ENCODE data around the gene NBAS.

DNA sequence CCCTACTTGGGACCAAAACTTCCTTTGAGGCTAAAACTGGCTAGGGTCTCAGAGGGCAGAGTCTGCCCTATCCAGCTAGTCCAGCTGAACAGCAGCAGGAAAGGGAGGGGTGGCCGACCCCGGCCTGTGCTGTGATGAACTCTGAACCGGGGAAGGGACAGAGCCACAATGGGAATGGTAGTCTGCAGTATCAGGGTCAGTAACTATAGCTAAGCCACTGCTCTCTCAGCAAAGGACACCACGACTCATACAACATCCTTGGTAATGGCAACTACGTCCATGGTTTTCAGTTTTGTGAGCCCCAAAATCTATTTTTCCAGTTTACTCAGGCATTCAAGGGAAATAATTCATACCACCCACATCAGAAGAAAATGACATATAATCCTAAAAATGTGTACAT, 75.2 kb downstream of the NBAS start:
- TF ChIP-seq, protein P1, sequence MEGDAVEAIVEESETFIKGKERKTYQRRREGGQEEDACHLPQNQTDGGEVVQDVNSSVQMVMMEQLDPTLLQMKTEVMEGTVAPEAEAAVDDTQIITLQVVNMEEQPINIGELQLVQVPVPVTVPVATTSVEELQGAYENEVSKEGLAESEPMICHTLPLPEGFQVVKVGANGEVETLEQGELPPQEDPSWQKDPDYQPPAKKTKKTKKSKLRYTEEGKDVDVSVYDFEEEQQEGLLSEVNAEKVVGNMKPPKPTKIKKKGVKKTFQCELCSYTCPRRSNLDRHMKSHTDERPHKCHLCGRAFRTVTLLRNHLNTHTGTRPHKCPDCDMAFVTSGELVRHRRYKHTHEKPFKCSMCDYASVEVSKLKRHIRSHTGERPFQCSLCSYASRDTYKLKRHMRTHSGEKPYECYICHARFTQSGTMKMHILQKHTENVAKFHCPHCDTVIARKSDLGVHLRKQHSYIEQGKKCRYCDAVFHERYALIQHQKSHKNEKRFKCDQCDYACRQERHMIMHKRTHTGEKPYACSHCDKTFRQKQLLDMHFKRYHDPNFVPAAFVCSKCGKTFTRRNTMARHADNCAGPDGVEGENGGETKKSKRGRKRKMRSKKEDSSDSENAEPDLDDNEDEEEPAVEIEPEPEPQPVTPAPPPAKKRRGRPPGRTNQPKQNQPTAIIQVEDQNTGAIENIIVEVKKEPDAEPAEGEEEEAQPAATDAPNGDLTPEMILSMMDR (IDR thresholded peaks at IDR 0.05) = no peak
- TF ChIP-seq, protein P2, sequence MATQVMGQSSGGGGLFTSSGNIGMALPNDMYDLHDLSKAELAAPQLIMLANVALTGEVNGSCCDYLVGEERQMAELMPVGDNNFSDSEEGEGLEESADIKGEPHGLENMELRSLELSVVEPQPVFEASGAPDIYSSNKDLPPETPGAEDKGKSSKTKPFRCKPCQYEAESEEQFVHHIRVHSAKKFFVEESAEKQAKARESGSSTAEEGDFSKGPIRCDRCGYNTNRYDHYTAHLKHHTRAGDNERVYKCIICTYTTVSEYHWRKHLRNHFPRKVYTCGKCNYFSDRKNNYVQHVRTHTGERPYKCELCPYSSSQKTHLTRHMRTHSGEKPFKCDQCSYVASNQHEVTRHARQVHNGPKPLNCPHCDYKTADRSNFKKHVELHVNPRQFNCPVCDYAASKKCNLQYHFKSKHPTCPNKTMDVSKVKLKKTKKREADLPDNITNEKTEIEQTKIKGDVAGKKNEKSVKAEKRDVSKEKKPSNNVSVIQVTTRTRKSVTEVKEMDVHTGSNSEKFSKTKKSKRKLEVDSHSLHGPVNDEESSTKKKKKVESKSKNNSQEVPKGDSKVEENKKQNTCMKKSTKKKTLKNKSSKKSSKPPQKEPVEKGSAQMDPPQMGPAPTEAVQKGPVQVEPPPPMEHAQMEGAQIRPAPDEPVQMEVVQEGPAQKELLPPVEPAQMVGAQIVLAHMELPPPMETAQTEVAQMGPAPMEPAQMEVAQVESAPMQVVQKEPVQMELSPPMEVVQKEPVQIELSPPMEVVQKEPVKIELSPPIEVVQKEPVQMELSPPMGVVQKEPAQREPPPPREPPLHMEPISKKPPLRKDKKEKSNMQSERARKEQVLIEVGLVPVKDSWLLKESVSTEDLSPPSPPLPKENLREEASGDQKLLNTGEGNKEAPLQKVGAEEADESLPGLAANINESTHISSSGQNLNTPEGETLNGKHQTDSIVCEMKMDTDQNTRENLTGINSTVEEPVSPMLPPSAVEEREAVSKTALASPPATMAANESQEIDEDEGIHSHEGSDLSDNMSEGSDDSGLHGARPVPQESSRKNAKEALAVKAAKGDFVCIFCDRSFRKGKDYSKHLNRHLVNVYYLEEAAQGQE (IDR thresholded peaks at IDR 0.05; ENCODE audit: low read depth, low read length) = no peak
- TF ChIP-seq RCOR1 (IDR thresholded peaks at IDR 0.05; ENCODE audit: low read length) (no peak), NFIC (IDR thresholded peaks at IDR 0.05; ENCODE audit: borderline replicate concordance) (no peak)

Data from SK-N-SH (cell line).